ENCODE data around the gene TRAPPC4. TPM values are rescaled to one million over a fixed set of nuclear protein-coding genes. Genes with fewer than 3 reads are reported as not detected.
A peak's percentile ranks its signal among the peaks of the same experiment; 100 is the strongest.
"Not testable (repeated sequence)": the region's sequence is repeated elsewhere in the genome, so short reads cannot be mapped to it uniquely, and the experiment has no call there.

The TRAPPC4 gene
- total RNA-seq = 73.2 and 89.8 TPM in 2 replicates

GRCh38 chr11:119018074-119018938, at the start of gene TRAPPC4, which contains the start of gene RPS25:
Gene TRAPPC4, plus strand, starts transcription at chr11:119018766. Its CDS starts 30 bp downstream, at chr11:119018796.
Gene RPS25, minus strand, starts transcription at chr11:119018343. Its CDS starts 59 bp downstream, at chr11:119018284.
- peak; percentile 96 to 97 for DNase-seq (ENCODE audit: low read depth in 2 of 2)

GRCh38 chr11:118969508-118969907, 49.1 kb upstream of the TRAPPC4 start:
- not testable (repeated sequence) for DNase-seq (ENCODE audit: low read depth in 2 of 2)

- no peak for DNase-seq (ENCODE audit: low read depth in 2 of 2)
Observed at GRCh38 chr11:118971646-118972045, 46.9 kb upstream of the TRAPPC4 start, which contains the start of gene FOXR1. Gene FOXR1, plus strand, starts transcription at chr11:118971761. Its CDS starts 171 bp downstream, at chr11:118971932.

GRCh38 chr11:118973985-118974384, 44.6 kb upstream of the TRAPPC4 start:
- no peak for DNase-seq (ENCODE audit: low read depth in 2 of 2)

GRCh38 chr11:118975771-118976709, 42.5 kb upstream of the TRAPPC4 start:
- DNase-seq (ENCODE audit: low read depth in 2 of 2) = peak in 1 of 2 donors; percentile 14

- DNase-seq (ENCODE audit: low read depth in 2 of 2) = no peak
Observed at GRCh38 chr11:118979434-118979833, 39.1 kb upstream of the TRAPPC4 start.

- peak in 1 of 2 donors; percentile 11 for DNase-seq (ENCODE audit: low read depth in 2 of 2)
Observed at GRCh38 chr11:118980191-118980881, 38.2 kb upstream of the TRAPPC4 start.

GRCh38 chr11:118984337-118984736, 34.2 kb upstream of the TRAPPC4 start:
- DNase-seq (ENCODE audit: low read depth in 2 of 2) = not testable (repeated sequence)

GRCh38 chr11:118984825-118985224, 33.7 kb upstream of the TRAPPC4 start:
- no peak for DNase-seq (ENCODE audit: low read depth in 2 of 2)

GRCh38 chr11:118988280-118988679, 30.3 kb upstream of the TRAPPC4 start:
- no peak for DNase-seq (ENCODE audit: low read depth in 2 of 2)

GRCh38 chr11:118991486-118992038, 27.0 kb upstream of the TRAPPC4 start:
- not testable (repeated sequence) for DNase-seq (ENCODE audit: low read depth in 2 of 2)

GRCh38 chr11:118996926-118997626, 21.5 kb upstream of the TRAPPC4 start:
- peak; percentile 23 to 45 for DNase-seq (ENCODE audit: low read depth in 2 of 2)

GRCh38 chr11:118997627-118998387, 20.8 kb upstream of the TRAPPC4 start, which contains the start of gene CENATAC:
Gene CENATAC, plus strand, starts transcription at chr11:118998138. Its CDS starts 60 bp downstream, at chr11:118998198.
- DNase-seq (ENCODE audit: low read depth in 2 of 2) = peak; percentile 86 to 88

- peak in 1 of 2 donors; percentile 28 for DNase-seq (ENCODE audit: low read depth in 2 of 2)
Observed at GRCh38 chr11:118998388-118998717, 20.2 kb upstream of the TRAPPC4 start.

GRCh38 chr11:118998822-118999221, 19.7 kb upstream of the TRAPPC4 start:
- peak; percentile 33 to 55 for DNase-seq (ENCODE audit: low read depth in 2 of 2)

- no peak for DNase-seq (ENCODE audit: low read depth in 2 of 2)
Observed at GRCh38 chr11:119000906-119001305, 17.7 kb upstream of the TRAPPC4 start.

- no peak for DNase-seq (ENCODE audit: low read depth in 2 of 2)
Observed at GRCh38 chr11:119006656-119007055, 11.9 kb upstream of the TRAPPC4 start.

- no peak for DNase-seq (ENCODE audit: low read depth in 2 of 2)
Observed at GRCh38 chr11:119011476-119012053, 7.0 kb upstream of the TRAPPC4 start.

- no peak for DNase-seq (ENCODE audit: low read depth in 2 of 2)
Observed at GRCh38 chr11:119012629-119013170, 5.9 kb upstream of the TRAPPC4 start.
